Endothelial cell of umbilical vein (primary cell): ENCODE results near the gene WFIKKN2. TPM values are rescaled to one million over a fixed set of nuclear protein-coding genes. Genes with fewer than 3 reads are reported as not detected.

Source experiments
- BruUV-seq: library from RNA; stranded (reverse); fragments of 400-500 nt; replicated peaks from 2 replicates; lab custom pipeline; 2021; lab: Mats Ljungman, UMichigan
- CTCF ChIA-PET: fragments of 300-600, 350-600 bp; sonication (Branson Sonifier 250); formaldehyde crosslinking; loops from one replicate; lab custom pipeline; 2021; ENCODE audit warnings: antibody characterized with exemption, inconsistent platforms; lab: Charles Lee
- POLR2A ChIA-PET: fragments of 300-600, 350-600 bp; sonication (Branson Sonifier 250); formaldehyde crosslinking; loops from one replicate; lab custom pipeline; 2021; ENCODE audit warnings: antibody characterized with exemption, inconsistent platforms; lab: Charles Lee
- DNase-seq: peaks from one replicate; pipeline ENCODE4 v3.0.0-alpha.2; 2011; ENCODE audit warnings: low read depth, low spot score
- FAIRE-seq: peaks from 2 replicates; lab custom pipeline; 2011; peaks lifted over from hg19 to GRCh38; lab: Jason Lieb, UNC
- H2AFZ ChIP-seq: 2 replicates; pipeline ENCODE4 v1.6.0; 2012; ENCODE audit warnings: low read depth, low read length, control low read depth, inconsistent platforms
- H3K27ac ChIP-seq: 2 replicates; pipeline ENCODE4 v1.5.1; 2011; ENCODE audit warnings: low read depth, mild to moderate bottlenecking, control low read depth, low read length, moderate library complexity; ENCODE audit not compliant: insufficient read depth
- H3K27me3 ChIP-seq, 2 experiments: 2 replicates each; pipeline versions ENCODE4 v1.6.0 to v1.6.1; 2011; ENCODE audit warnings: low read length in 2 of 2, mixed read lengths in 1 of 2; ENCODE audit not compliant: control insufficient read depth in 2 of 2, insufficient read depth in 2 of 2
- H3K36me3 ChIP-seq, 2 experiments: 2 replicates in 1 of 2; 3 replicates in 1 of 2; pipeline ENCODE4 v1.5.1; 2011; ENCODE audit warnings: low read length in 2 of 2, mild to moderate bottlenecking in 1 of 2, moderate library complexity in 1 of 2; ENCODE audit not compliant: control insufficient read depth in 2 of 2, insufficient read depth in 2 of 2; ENCODE audit errors: extremely low read depth in 1 of 2
- H3K4me1 ChIP-seq: 3 replicates; pipeline ENCODE4 v1.5.1; 2011; ENCODE audit warnings: mild to moderate bottlenecking, low read length; ENCODE audit not compliant: control insufficient read depth, insufficient read depth; ENCODE audit errors: extremely low read depth
- H3K4me2 ChIP-seq: 2 replicates; pipeline ENCODE4 v1.6.1; 2011; ENCODE audit warnings: low read length, control low read depth, mixed read lengths; ENCODE audit not compliant: insufficient read depth
- H3K4me3 ChIP-seq, 3 experiments: fragments of 200-600 bp in 1 of 3; sonication (generic), shearing (Covaris generic) in 1 of 3; replicated peaks in 1 of 3; 2 replicates each; pipeline ENCODE4 v1.5.1; 2011 to 2016; ENCODE audit warnings: control low read depth in 3 of 3, low read length in 3 of 3, mild to moderate bottlenecking in 2 of 3, inconsistent platforms in 1 of 3, low read depth in 1 of 3, moderate library complexity in 1 of 3; ENCODE audit not compliant: insufficient read depth in 1 of 3
- H3K79me2 ChIP-seq: 2 replicates; pipeline ENCODE4 v1.6.0; 2012; ENCODE audit warnings: low read length, inconsistent platforms; ENCODE audit not compliant: control insufficient read depth, insufficient read depth
- H3K9ac ChIP-seq: replicated peaks from 2 replicates; pipeline ENCODE3; 2011; ENCODE audit warnings: low read length, control low read depth; ENCODE audit not compliant: insufficient read depth; ENCODE audit errors: extremely low read depth
- H3K9me1 ChIP-seq: replicated peaks from 3 replicates; pipeline ENCODE4 v1.6.0; 2011; ENCODE audit warnings: mild to moderate bottlenecking, low read length; ENCODE audit not compliant: control insufficient read depth, insufficient read depth; ENCODE audit errors: extremely low read depth
- H3K9me3 ChIP-seq: replicated peaks from 2 replicates; pipeline ENCODE4 v1.5.1; 2012; ENCODE audit warnings: low read length, inconsistent platforms; ENCODE audit not compliant: control insufficient read depth, insufficient read depth
- H4K20me1 ChIP-seq: replicated peaks from 2 replicates; pipeline ENCODE3; 2011; ENCODE audit warnings: mild to moderate bottlenecking, low read length; ENCODE audit not compliant: control insufficient read depth, insufficient read depth; ENCODE audit errors: extremely low read depth
- CTCF ChIP-seq, 2 donors: IDR thresholded peaks; 1 replicate in 1 of 2; 2 replicates in 1 of 2; pipeline ENCODE4 v1.5.1; 2011; ENCODE audit warnings: low read length in 2 of 2, mild to moderate bottlenecking in 2 of 2, moderate library complexity in 2 of 2, control low read depth in 1 of 2, inconsistent platforms in 1 of 2, low read depth in 1 of 2; ENCODE audit not compliant: insufficient read depth in 1 of 2; ENCODE audit errors: extremely low read depth in 1 of 2
- EZH2 ChIP-seq: IDR thresholded peaks from 2 replicates; pipeline ENCODE4 v1.6.1; 2012; ENCODE audit warnings: borderline replicate concordance, low read depth, mild to moderate bottlenecking, moderate library complexity, low read length, inconsistent platforms; ENCODE audit not compliant: severe bottlenecking
- FOS ChIP-seq: IDR thresholded peaks from 2 replicates; pipeline ENCODE4 v1.6.1; 2011; ENCODE audit warnings: mild to moderate bottlenecking, low read length, moderate library complexity, borderline replicate concordance; ENCODE audit not compliant: insufficient read depth
- GATA2 ChIP-seq: IDR thresholded peaks from 2 replicates; pipeline ENCODE4 v1.7.0; 2011; ENCODE audit warnings: low read depth, mild to moderate bottlenecking, moderate library complexity, mixed read lengths, low read length; ENCODE audit not compliant: insufficient read length, insufficient read depth
- JUN ChIP-seq: IDR thresholded peaks from 2 replicates; pipeline ENCODE4 v1.6.1; 2011; ENCODE audit warnings: borderline replicate concordance, low read depth; ENCODE audit not compliant: insufficient read length, insufficient read depth
- MAX ChIP-seq: IDR thresholded peaks from 2 replicates; pipeline ENCODE4 v1.6.1; 2011; ENCODE audit not compliant: insufficient read depth, insufficient read length
- MYC ChIP-seq: IDR thresholded peaks from one replicate; pipeline ENCODE4 v1.6.1; 2011; ENCODE audit warnings: mild to moderate bottlenecking, low read depth, low read length
- POLR2A ChIP-seq: IDR thresholded peaks from 2 replicates; pipeline ENCODE4 v1.6.1; 2012; ENCODE audit warnings: low read depth, mild to moderate bottlenecking, control low read depth, low read length
- POLR2AphosphoS5 ChIP-seq: IDR thresholded peaks from 2 replicates; pipeline ENCODE4 v1.6.1; 2012; ENCODE audit warnings: low read depth, mild to moderate bottlenecking, control low read depth, low read length, moderate library complexity; ENCODE audit not compliant: insufficient read depth
- dilution Hi-C: fragments of 300-500 bp; cut with MboI; formaldehyde crosslinking; loops from one replicate; pipeline ENCODE4 v1.15.0; 2019; ENCODE audit warnings: low sequenced_read_pairs; ENCODE audit not compliant: extremely low pct_ligation_motif_present
- intact Hi-C: fragments of 100-400 bp; cut with micrococcal nuclease; formaldehyde crosslinking; loops from one replicate; pipeline ENCODE4 v1.10.0; 2022
- polyA plus RNA-seq, 4 experiments: library from polyadenylated mRNA; depleted of rRNA in 3 of 4; stranded (reverse) in 3 of 4; unstranded in 1 of 4; fragments of >200 nt; gene quantifications; 2 replicates each; pipeline versions ENCODE4 v1.2.1 to v1.2.3, GENCODE V29; 2011 to 2012; ENCODE audit warnings: missing spikeins in 1 of 4
- total RNA-seq: library from RNA; stranded (reverse); gene quantifications from 2 replicates; pipeline ENCODE4 v1.2.3, GENCODE V29; 2021

WFIKKN2 gene
- total and polyA plus RNA-seq, 2 donors (not counting 3 experiments of a cell fraction or from before 2014, with no cell fraction given): 0.03 TPM; not detected in 1

- no TSS peak for BruUV-seq
- DNase-seq: no peak
- no peak overlapping the region for H3K27ac ChIP-seq
- no peak overlapping the region for H3K4me2 ChIP-seq
- POLR2A ChIA-PET: no interaction called here
- H3K79me2 ChIP-seq: no peaks in the 10 kb centered on the region
- no peaks in the 10 kb centered on the region for H3K4me1 ChIP-seq
- FAIRE-seq: no peak
- no peaks in the 10 kb centered on the region for H3K27me3 ChIP-seq
- H2AFZ ChIP-seq: no peak overlapping the region
- H3K9ac ChIP-seq: no peak overlapping the region
- dilution Hi-C loops (no loop called here), intact Hi-C loops (no loop called here)
- CTCF ChIA-PET: interaction anchor here (0.9 to 9.6 kb wide), 6 partner anchors 8 to 364 kb away, joined by 3 to 130 read pairs (median 4); partner anchors contain the start of gene WFIKKN2
- no peaks in the 10 kb centered on the region for H3K9me3 ChIP-seq
- H4K20me1 ChIP-seq: no peaks in the 10 kb centered on the region
- H3K36me3 ChIP-seq: no peaks in the 10 kb centered on the region
- TF ChIP-seq POLR2AphosphoS5 (no peak), JUN (no peak), POLR2A (no peak), EZH2 (no peak), MAX (no peak), CTCF (IDR thresholded peaks at IDR 0.05; ENCODE audit: extremely low read depth in 1 of 2, insufficient read depth in 1 of 2, low read depth in 1 of 2, low read length in 2 of 2) (no peak), MYC (no peak), FOS (no peak), GATA2 (no peak)
- H3K4me3 ChIP-seq: no peak overlapping the region
- H3K9me1 ChIP-seq: no peaks in the 10 kb centered on the region
Observed at GRCh38 chr17:50843150-50843905, 7.9 kb downstream of the WFIKKN2 start.
